Endothelial cell of umbilical vein (primary cell): Measurements from ENCODE around the gene LDLRAD3. TPM values are rescaled to one million over a fixed set of nuclear protein-coding genes. Genes with fewer than 3 reads are reported as not detected.

Source experiments
- BruUV-seq: library from RNA; stranded (reverse); fragments of 400-500 nt; replicated peaks from 2 replicates; lab custom pipeline; 2021; lab: Mats Ljungman, UMichigan
- CTCF ChIA-PET: fragments of 300-600, 350-600 bp; sonication (Branson Sonifier 250); formaldehyde crosslinking; loops from one replicate; lab custom pipeline; 2021; ENCODE audit warnings: antibody characterized with exemption, inconsistent platforms; lab: Charles Lee
- POLR2A ChIA-PET: fragments of 300-600, 350-600 bp; sonication (Branson Sonifier 250); formaldehyde crosslinking; loops from one replicate; lab custom pipeline; 2021; ENCODE audit warnings: antibody characterized with exemption, inconsistent platforms; lab: Charles Lee
- DNase-seq: peaks from one replicate; pipeline ENCODE4 v3.0.0-alpha.2; 2011; ENCODE audit warnings: low read depth, low spot score
- FAIRE-seq: peaks from 2 replicates; lab custom pipeline; 2011; peaks lifted over from hg19 to GRCh38; lab: Jason Lieb, UNC
- H2AFZ ChIP-seq: 2 replicates; pipeline ENCODE4 v1.6.0; 2012; ENCODE audit warnings: low read depth, low read length, control low read depth, inconsistent platforms
- H3K27ac ChIP-seq: 2 replicates; pipeline ENCODE4 v1.5.1; 2011; ENCODE audit warnings: low read depth, mild to moderate bottlenecking, control low read depth, low read length, moderate library complexity; ENCODE audit not compliant: insufficient read depth
- H3K27me3 ChIP-seq, 2 experiments: 2 replicates each; pipeline versions ENCODE4 v1.6.0 to v1.6.1; 2011; ENCODE audit warnings: low read length in 2 of 2, mixed read lengths in 1 of 2; ENCODE audit not compliant: control insufficient read depth in 2 of 2, insufficient read depth in 2 of 2
- H3K36me3 ChIP-seq, 2 experiments: 2 replicates in 1 of 2; 3 replicates in 1 of 2; pipeline ENCODE4 v1.5.1; 2011; ENCODE audit warnings: low read length in 2 of 2, mild to moderate bottlenecking in 1 of 2, moderate library complexity in 1 of 2; ENCODE audit not compliant: control insufficient read depth in 2 of 2, insufficient read depth in 2 of 2; ENCODE audit errors: extremely low read depth in 1 of 2
- H3K4me1 ChIP-seq: 3 replicates; pipeline ENCODE4 v1.5.1; 2011; ENCODE audit warnings: mild to moderate bottlenecking, low read length; ENCODE audit not compliant: control insufficient read depth, insufficient read depth; ENCODE audit errors: extremely low read depth
- H3K4me2 ChIP-seq: 2 replicates; pipeline ENCODE4 v1.6.1; 2011; ENCODE audit warnings: low read length, control low read depth, mixed read lengths; ENCODE audit not compliant: insufficient read depth
- H3K4me3 ChIP-seq, 3 experiments: fragments of 200-600 bp in 1 of 3; sonication (generic), shearing (Covaris generic) in 1 of 3; replicated peaks in 1 of 3; 2 replicates each; pipeline ENCODE4 v1.5.1; 2011 to 2016; ENCODE audit warnings: control low read depth in 3 of 3, low read length in 3 of 3, mild to moderate bottlenecking in 2 of 3, inconsistent platforms in 1 of 3, low read depth in 1 of 3, moderate library complexity in 1 of 3; ENCODE audit not compliant: insufficient read depth in 1 of 3
- H3K79me2 ChIP-seq: 2 replicates; pipeline ENCODE4 v1.6.0; 2012; ENCODE audit warnings: low read length, inconsistent platforms; ENCODE audit not compliant: control insufficient read depth, insufficient read depth
- H3K9ac ChIP-seq: replicated peaks from 2 replicates; pipeline ENCODE3; 2011; ENCODE audit warnings: low read length, control low read depth; ENCODE audit not compliant: insufficient read depth; ENCODE audit errors: extremely low read depth
- H3K9me1 ChIP-seq: replicated peaks from 3 replicates; pipeline ENCODE4 v1.6.0; 2011; ENCODE audit warnings: mild to moderate bottlenecking, low read length; ENCODE audit not compliant: control insufficient read depth, insufficient read depth; ENCODE audit errors: extremely low read depth
- H3K9me3 ChIP-seq: replicated peaks from 2 replicates; pipeline ENCODE4 v1.5.1; 2012; ENCODE audit warnings: low read length, inconsistent platforms; ENCODE audit not compliant: control insufficient read depth, insufficient read depth
- H4K20me1 ChIP-seq: replicated peaks from 2 replicates; pipeline ENCODE3; 2011; ENCODE audit warnings: mild to moderate bottlenecking, low read length; ENCODE audit not compliant: control insufficient read depth, insufficient read depth; ENCODE audit errors: extremely low read depth
- CTCF ChIP-seq, 2 donors: IDR thresholded peaks; 1 replicate in 1 of 2; 2 replicates in 1 of 2; pipeline ENCODE4 v1.5.1; 2011; ENCODE audit warnings: low read length in 2 of 2, mild to moderate bottlenecking in 2 of 2, moderate library complexity in 2 of 2, control low read depth in 1 of 2, inconsistent platforms in 1 of 2, low read depth in 1 of 2; ENCODE audit not compliant: insufficient read depth in 1 of 2; ENCODE audit errors: extremely low read depth in 1 of 2
- EZH2 ChIP-seq: IDR thresholded peaks from 2 replicates; pipeline ENCODE4 v1.6.1; 2012; ENCODE audit warnings: borderline replicate concordance, low read depth, mild to moderate bottlenecking, moderate library complexity, low read length, inconsistent platforms; ENCODE audit not compliant: severe bottlenecking
- FOS ChIP-seq: IDR thresholded peaks from 2 replicates; pipeline ENCODE4 v1.6.1; 2011; ENCODE audit warnings: mild to moderate bottlenecking, low read length, moderate library complexity, borderline replicate concordance; ENCODE audit not compliant: insufficient read depth
- GATA2 ChIP-seq: IDR thresholded peaks from 2 replicates; pipeline ENCODE4 v1.7.0; 2011; ENCODE audit warnings: low read depth, mild to moderate bottlenecking, moderate library complexity, mixed read lengths, low read length; ENCODE audit not compliant: insufficient read length, insufficient read depth
- JUN ChIP-seq: IDR thresholded peaks from 2 replicates; pipeline ENCODE4 v1.6.1; 2011; ENCODE audit warnings: borderline replicate concordance, low read depth; ENCODE audit not compliant: insufficient read length, insufficient read depth
- MAX ChIP-seq: IDR thresholded peaks from 2 replicates; pipeline ENCODE4 v1.6.1; 2011; ENCODE audit not compliant: insufficient read depth, insufficient read length
- MYC ChIP-seq: IDR thresholded peaks from one replicate; pipeline ENCODE4 v1.6.1; 2011; ENCODE audit warnings: mild to moderate bottlenecking, low read depth, low read length
- POLR2A ChIP-seq: IDR thresholded peaks from 2 replicates; pipeline ENCODE4 v1.6.1; 2012; ENCODE audit warnings: low read depth, mild to moderate bottlenecking, control low read depth, low read length
- POLR2AphosphoS5 ChIP-seq: IDR thresholded peaks from 2 replicates; pipeline ENCODE4 v1.6.1; 2012; ENCODE audit warnings: low read depth, mild to moderate bottlenecking, control low read depth, low read length, moderate library complexity; ENCODE audit not compliant: insufficient read depth
- dilution Hi-C: fragments of 300-500 bp; cut with MboI; formaldehyde crosslinking; loops from one replicate; pipeline ENCODE4 v1.15.0; 2019; ENCODE audit warnings: low sequenced_read_pairs; ENCODE audit not compliant: extremely low pct_ligation_motif_present
- intact Hi-C: fragments of 100-400 bp; cut with micrococcal nuclease; formaldehyde crosslinking; loops from one replicate; pipeline ENCODE4 v1.10.0; 2022
- polyA plus RNA-seq, 4 experiments: library from polyadenylated mRNA; depleted of rRNA in 3 of 4; stranded (reverse) in 3 of 4; unstranded in 1 of 4; fragments of >200 nt; gene quantifications; 2 replicates each; pipeline versions ENCODE4 v1.2.1 to v1.2.3, GENCODE V29; 2011 to 2012; ENCODE audit warnings: missing spikeins in 1 of 4
- total RNA-seq: library from RNA; stranded (reverse); gene quantifications from 2 replicates; pipeline ENCODE4 v1.2.3, GENCODE V29; 2021

Gene LDLRAD3
- total and polyA plus RNA-seq, 2 donors (not counting 3 experiments of a cell fraction or from before 2014, with no cell fraction given): 17.9 to 25.1 TPM

GRCh38 chr11:36196411-36196998 lies 252.6 kb downstream of the LDLRAD3 start:
- CTCF ChIA-PET: interaction anchor here (1.0 to 1.4 kb wide), 3 partner anchors 62 to 374 kb away, joined by 3 to 7 read pairs (median 5); no protein-coding TSS in a partner anchor
- TF ChIP-seq MAX (no peak), MYC (no peak), FOS (no peak), POLR2AphosphoS5 (no peak), GATA2 (no peak), POLR2A (no peak), CTCF (IDR thresholded peaks at IDR 0.05; ENCODE audit: extremely low read depth in 1 of 2, insufficient read depth in 1 of 2, low read depth in 1 of 2, low read length in 2 of 2) (no peak), EZH2 (no peak), JUN (no peak)
- BruUV-seq: no TSS peak

More at GRCh38 chr11:36196411-36196998, 252.6 kb downstream of the LDLRAD3 start:
- no peak overlapping the region for H3K9ac ChIP-seq
- no peak overlapping the region for H3K4me2 ChIP-seq
- no peaks in the 10 kb centered on the region for H3K9me1 ChIP-seq
- H3K4me3 ChIP-seq: no peak overlapping the region
- dilution Hi-C loops: no loop called here
- no peak for DNase-seq
- POLR2A ChIA-PET: no interaction called here
- H2AFZ ChIP-seq: no peak overlapping the region
- FAIRE-seq: no peak
- no peaks in the 10 kb centered on the region for H3K27me3 ChIP-seq
- no peak overlapping the region for H3K27ac ChIP-seq
- no peaks in the 10 kb centered on the region for H3K79me2 ChIP-seq
- intact Hi-C loops: no loop called here
- no peaks in the 10 kb centered on the region for H3K4me1 ChIP-seq
- H3K36me3 ChIP-seq: peaks cover 2 to 3% of the 10 kb centered on the region in 2 experiments
- no peaks in the 10 kb centered on the region for H3K9me3 ChIP-seq
- H4K20me1 ChIP-seq: no peaks in the 10 kb centered on the region
